ENCODE measurements around the gene ADAM12.

ADAM12 gene

GRCh38 chr10:126114884-126115555 lies 273.3 kb downstream of the ADAM12 start:
- Histone ChIP-seq H4K20me1 (ENCODE audit: insufficient read depth, low read length) (no peaks in the 10 kb centered on the region), H3K27ac (ENCODE audit: low read length) (no peak overlapping the region), H3F3A (ENCODE audit: insufficient read depth, low read length) (no peaks in the 10 kb centered on the region), H3K9me3 (replicated peaks; ENCODE audit: insufficient read depth, low read length) (no peaks in the 10 kb centered on the region), H3K36me3 (replicated peaks; ENCODE audit: insufficient read depth, low read length) (no peaks in the 10 kb centered on the region), H3K79me2 (ENCODE audit: low read length) (no peaks in the 10 kb centered on the region), H3K4me1 (ENCODE audit: low read length) (no peaks in the 10 kb centered on the region), H3K9ac (ENCODE audit: low read length) (no peak overlapping the region), H2AFZ (ENCODE audit: low read length) (no peak overlapping the region), H3K4me2 (ENCODE audit: low read depth, low read length) (no peak overlapping the region), H3K9me2 (replicated peaks; ENCODE audit: insufficient read depth, low read length) (no peaks in the 10 kb centered on the region), H3K27me3 (replicated peaks; ENCODE audit: insufficient read depth, low read length) (0 out of 2 replicates have a peak, but pooled peaks cover 5% of the 10 kb centered on the region), H3K4me3 (ENCODE audit: low read length) (no peak overlapping the region)
- DNase-seq, result no peak
- TF ChIP-seq CTCF (IDR thresholded peaks at IDR 0.05; ENCODE audit: low read length) (no peak), EZH2phosphoT487 (IDR thresholded peaks at IDR 0.05; ENCODE audit: low read length) (no peak), EZH2 (optimal IDR thresholded peaks at IDR 0.05; ENCODE audit: low read depth, low read length) (no peak)

- Histone ChIP-seq H3K36me3 (replicated peaks; ENCODE audit: insufficient read depth, low read length) (no peaks in the 10 kb centered on the region), H3K9me3 (replicated peaks; ENCODE audit: insufficient read depth, low read length) (no peaks in the 10 kb centered on the region), H3K27me3 (replicated peaks; ENCODE audit: insufficient read depth, low read length) (0 out of 2 replicates have a peak, but pooled peaks cover 5% of the 10 kb centered on the region), H3F3A (ENCODE audit: insufficient read depth, low read length) (no peaks in the 10 kb centered on the region), H3K4me2 (ENCODE audit: low read depth, low read length) (no peak overlapping the region), H3K79me2 (ENCODE audit: low read length) (no peaks in the 10 kb centered on the region), H3K4me1 (ENCODE audit: low read length) (no peaks in the 10 kb centered on the region), H4K20me1 (ENCODE audit: insufficient read depth, low read length) (no peaks in the 10 kb centered on the region), H2AFZ (ENCODE audit: low read length) (no peak overlapping the region), H3K9me2 (replicated peaks; ENCODE audit: insufficient read depth, low read length) (no peaks in the 10 kb centered on the region), H3K27ac (ENCODE audit: low read length) (no peak overlapping the region), H3K9ac (ENCODE audit: low read length) (no peak overlapping the region), H3K4me3 (ENCODE audit: low read length) (no peak overlapping the region)
- no peak for DNase-seq
- no peak for TF ChIP-seq CTCF (IDR thresholded peaks at IDR 0.05; ENCODE audit: low read length)
- TF ChIP-seq EZH2 (optimal IDR thresholded peaks at IDR 0.05; ENCODE audit: low read depth, low read length), result no peak
- TF ChIP-seq EZH2phosphoT487 (IDR thresholded peaks at IDR 0.05; ENCODE audit: low read length), result no peak
These were observed 276.8 kb downstream of the ADAM12 start for GRCh38 chr10:126111516-126111915.

- no peaks in the 10 kb centered on the region for H3F3A ChIP-seq (ENCODE audit: insufficient read depth, low read length)
- H4K20me1 ChIP-seq (ENCODE audit: insufficient read depth, low read length), result no peaks in the 10 kb centered on the region
- TF ChIP-seq EZH2phosphoT487 (IDR thresholded peaks at IDR 0.05; ENCODE audit: low read length), result no peak
- TF ChIP-seq EZH2 (optimal IDR thresholded peaks at IDR 0.05; ENCODE audit: low read depth, low read length), result no peak
- no peak for TF ChIP-seq CTCF (IDR thresholded peaks at IDR 0.05; ENCODE audit: low read length)
- H3K4me1 ChIP-seq (ENCODE audit: low read length), result no peaks in the 10 kb centered on the region
- no peak overlapping the region for H3K4me2 ChIP-seq (ENCODE audit: low read depth, low read length)
- H3K36me3 ChIP-seq (replicated peaks; ENCODE audit: insufficient read depth, low read length), result no peaks in the 10 kb centered on the region
- no peak overlapping the region for H3K9ac ChIP-seq (ENCODE audit: low read length)
- H3K9me3 ChIP-seq (replicated peaks; ENCODE audit: insufficient read depth, low read length), result no peaks in the 10 kb centered on the region
- H3K27me3 ChIP-seq (replicated peaks; ENCODE audit: insufficient read depth, low read length), result 0 out of 2 replicates have a peak, but pooled peaks cover 5% of the 10 kb centered on the region
- no peak overlapping the region for H2AFZ ChIP-seq (ENCODE audit: low read length)
- no peak overlapping the region for H3K4me3 ChIP-seq (ENCODE audit: low read length)
- DNase-seq, result no peak
- no peaks in the 10 kb centered on the region for H3K9me2 ChIP-seq (replicated peaks; ENCODE audit: insufficient read depth, low read length)
- H3K79me2 ChIP-seq (ENCODE audit: low read length), result no peaks in the 10 kb centered on the region
- no peak overlapping the region for H3K27ac ChIP-seq (ENCODE audit: low read length)
These were observed 277.6 kb downstream of the ADAM12 start for GRCh38 chr10:126110489-126111180.
